Kidney capillary endothelial cell (primary cell): ENCODE results near the gene DCXR.

ENCODE experiments used
- DNase-seq: peaks from one replicate; pipeline ENCODE4 v3.0.0-alpha.2; 2018; ENCODE audit warnings: low spot score

DCXR gene

GRCh38 chr17:82055023-82055964 lies 17.8 kb upstream of the DCXR start:
- DNase-seq: no peak

GRCh38 chr17:82054351-82055022 lies 17.0 kb upstream of the DCXR start:
- no peak for DNase-seq

- DNase-seq: no peak
These were observed 16.2 kb upstream of the DCXR start for GRCh38 chr17:82053556-82054263.

GRCh38 chr17:82053130-82053529 lies 15.6 kb upstream of the DCXR start:
- no peak for DNase-seq

GRCh38 chr17:82052638-82053059 lies 15.2 kb upstream of the DCXR start:
- DNase-seq: no peak

GRCh38 chr17:82051776-82052637 lies 14.5 kb upstream of the DCXR start, which contains the start of the genes GPS1 and RFNG:
Gene GPS1, plus strand, starts transcription at chr17:82051898. Its CDS starts 34 bp downstream, at chr17:82051932.
Gene RFNG, minus strand, starts transcription at chr17:82051811. Its CDS starts 45 bp downstream, at chr17:82051766.
- no peak for DNase-seq

- no peak for DNase-seq
These were observed 13.5 kb upstream of the DCXR start for GRCh38 chr17:82050761-82051641.

GRCh38 chr17:82050152-82050760 lies 12.8 kb upstream of the DCXR start:
- no peak for DNase-seq

- DNase-seq: no peak
These were observed 12.0 kb upstream of the DCXR start for GRCh38 chr17:82049521-82049971.

GRCh38 chr17:82049106-82049505 lies 11.6 kb upstream of the DCXR start:
- no peak for DNase-seq

GRCh38 chr17:82048571-82048971 lies 11.1 kb upstream of the DCXR start:
- no peak for DNase-seq

GRCh38 chr17:82047914-82048570 lies 10.5 kb upstream of the DCXR start:
- DNase-seq: no peak

- no peak for DNase-seq
These were observed 9.9 kb upstream of the DCXR start for GRCh38 chr17:82047379-82047778.

- no peak for DNase-seq
These were observed 9.4 kb upstream of the DCXR start for GRCh38 chr17:82046903-82047302.

- no peak for DNase-seq
These were observed 8.5 kb upstream of the DCXR start for GRCh38 chr17:82045936-82046484.

GRCh38 chr17:82043507-82043906 lies 6.0 kb upstream of the DCXR start:
- no peak for DNase-seq

GRCh38 chr17:82042649-82043048 lies 5.2 kb upstream of the DCXR start:
- no peak for DNase-seq

- DNase-seq: no peak
These were observed 3.8 kb upstream of the DCXR start for GRCh38 chr17:82041144-82041814.
